Stimulated activated CD4-positive, alpha-beta T cell treated with anti-CD3 and anti-CD28 coated beads, Interleukin-2, amount 100 ng/mL, for 4 hours (primary cell): ENCODE results near the gene TRPC4.

Experiments used
- DNase-seq: peaks from one replicate; pipeline ENCODE4 v3.0.0-alpha.2; 2020; ENCODE audit warnings: low read depth

Gene TRPC4

GRCh38 chr13:37716420-37717195 is 153.0 kb downstream of the TRPC4 start:
- DNase-seq: no peak

GRCh38 chr13:37715606-37716015 is 154.0 kb downstream of the TRPC4 start:
- DNase-seq: no peak

GRCh38 chr13:37709318-37709717 is 160.3 kb downstream of the TRPC4 start:
- DNase-seq: no peak

- DNase-seq: no peak
Measured at GRCh38 chr13:37707739-37708500, 161.7 kb downstream of the TRPC4 start.

GRCh38 chr13:37706041-37706440 is 163.5 kb downstream of the TRPC4 start:
- no peak for DNase-seq

GRCh38 chr13:37701972-37702371 is 167.6 kb downstream of the TRPC4 start:
- DNase-seq: no peak

- no peak for DNase-seq
Measured at GRCh38 chr13:37701306-37701705, 168.3 kb downstream of the TRPC4 start.

- DNase-seq: no peak
Measured at GRCh38 chr13:37700887-37701286, 168.7 kb downstream of the TRPC4 start.

- no peak for DNase-seq
Measured at GRCh38 chr13:37695200-37695599, 174.4 kb downstream of the TRPC4 start.

- no peak for DNase-seq
Measured at GRCh38 chr13:37690361-37690760, 179.2 kb downstream of the TRPC4 start.

GRCh38 chr13:37686501-37686900 is 183.1 kb downstream of the TRPC4 start:
- DNase-seq: no peak

GRCh38 chr13:37685206-37685605 is 184.4 kb downstream of the TRPC4 start:
- DNase-seq: no peak

- DNase-seq: no peak
Measured at GRCh38 chr13:37682496-37682895, 187.1 kb downstream of the TRPC4 start.

GRCh38 chr13:37681281-37682032 is 188.1 kb downstream of the TRPC4 start:
- no peak for DNase-seq

GRCh38 chr13:37680137-37680536 is 189.4 kb downstream of the TRPC4 start:
- DNase-seq: no peak

- DNase-seq: no peak
Measured at GRCh38 chr13:37679043-37679442, 190.5 kb downstream of the TRPC4 start.

GRCh38 chr13:37669845-37670244 is 199.7 kb downstream of the TRPC4 start:
- DNase-seq: no peak

GRCh38 chr13:37667702-37668101 is 201.9 kb downstream of the TRPC4 start:
- DNase-seq: no peak

- no peak for DNase-seq
Measured at GRCh38 chr13:37666036-37666435, 203.5 kb downstream of the TRPC4 start.

GRCh38 chr13:37665420-37665819 is 204.2 kb downstream of the TRPC4 start:
- no peak for DNase-seq

GRCh38 chr13:37663724-37664123 is 205.8 kb downstream of the TRPC4 start:
- DNase-seq: no peak

GRCh38 chr13:37662624-37663023 is 206.9 kb downstream of the TRPC4 start:
- no peak for DNase-seq

- no peak for DNase-seq
Measured at GRCh38 chr13:37657956-37658355, 211.6 kb downstream of the TRPC4 start.
